C4-2B (cell line): Measurements from ENCODE around the gene SFXN3.

Experiments
- CTCF ChIP-seq: fragments of 450-650 bp; conservative IDR thresholded peaks from 2 replicates; pipeline ENCODE4 v1.5.1; 2017; ENCODE audit warnings: mild to moderate bottlenecking
- ZFX ChIP-seq: fragments of 450-650 bp; IDR thresholded peaks from 2 replicates; pipeline ENCODE4 v1.6.1; 2017

- TF ChIP-seq CTCF (peak; percentile 80), ZFX (peak; percentile 38; the same call in 1 of the 2 replicates)
Measured at GRCh38 chr10:100997360-100998182, 33.5 kb upstream of the SFXN3 start.
